IMR-90 (cell line): ENCODE data around the gene NELL1.

Source experiments
- CTCF ChIP-seq: conservative IDR thresholded peaks from 2 replicates; pipeline ENCODE4 v1.5.1; 2012; ENCODE audit warnings: mild to moderate bottlenecking, low read depth, low read length, improper control_type of control experiment
- FOS ChIP-seq: fragments of 150-350 bp; IDR thresholded peaks from 2 replicates; pipeline ENCODE4 v1.6.1; 2016; ENCODE audit warnings: low read depth, low read length
- NFE2L2 ChIP-seq: fragments of 150-350 bp; IDR thresholded peaks from 2 replicates; pipeline ENCODE4 v1.6.1; 2016; ENCODE audit warnings: low read depth, mild to moderate bottlenecking, low read length
- POLR2A ChIP-seq: IDR thresholded peaks from 2 replicates; pipeline ENCODE4 v1.6.1; 2012; ENCODE audit warnings: mild to moderate bottlenecking, low read depth, low read length
- RAD21 ChIP-seq: IDR thresholded peaks from 2 replicates; pipeline ENCODE4 v1.6.1; 2012; ENCODE audit warnings: low read length, improper control_type of control experiment

- no peak for TF ChIP-seq POLR2A
- TF ChIP-seq CTCF: no peak
- no peak for TF ChIP-seq RAD21
- TF ChIP-seq NFE2L2: no peak
- TF ChIP-seq FOS: no peak
These were observed 463.9 kb downstream of the NELL1 start for GRCh38 chr11:21133244-21133643.
